ENCODE measurements around the gene CADPS.

The CADPS gene

GRCh38 chr3:62556121-62556815, 318.9 kb downstream of the CADPS start:
- DNase-seq (ENCODE audit: low spot score), result no peak

- DNase-seq (ENCODE audit: low spot score), result no peak
Observed at GRCh38 chr3:62554264-62554799, 320.9 kb downstream of the CADPS start.

GRCh38 chr3:62553811-62554210, 321.4 kb downstream of the CADPS start:
- no peak for DNase-seq (ENCODE audit: low spot score)

- DNase-seq (ENCODE audit: low spot score), result no peak
Observed at GRCh38 chr3:62551556-62551955, 323.7 kb downstream of the CADPS start.

- no peak for DNase-seq (ENCODE audit: low spot score)
Observed at GRCh38 chr3:62550439-62550838, 324.8 kb downstream of the CADPS start.

- DNase-seq (ENCODE audit: low spot score), result no peak
Observed at GRCh38 chr3:62548528-62549205, 326.5 kb downstream of the CADPS start.

GRCh38 chr3:62546266-62546665, 328.9 kb downstream of the CADPS start:
- no peak for DNase-seq (ENCODE audit: low spot score)

GRCh38 chr3:62542185-62542584, 333.0 kb downstream of the CADPS start:
- DNase-seq (ENCODE audit: low spot score), result no peak

GRCh38 chr3:62539762-62540161, 335.5 kb downstream of the CADPS start:
- no peak for DNase-seq (ENCODE audit: low spot score)

- no peak for DNase-seq (ENCODE audit: low spot score)
Observed at GRCh38 chr3:62538691-62539356, 336.4 kb downstream of the CADPS start.

GRCh38 chr3:62534326-62534725, 340.9 kb downstream of the CADPS start:
- DNase-seq (ENCODE audit: low spot score), result no peak

- DNase-seq (ENCODE audit: low spot score), result no peak
Observed at GRCh38 chr3:62532796-62533195, 342.4 kb downstream of the CADPS start.

GRCh38 chr3:62531981-62532380, 343.2 kb downstream of the CADPS start:
- no peak for DNase-seq (ENCODE audit: low spot score)

GRCh38 chr3:62531493-62531892, 343.7 kb downstream of the CADPS start:
- DNase-seq (ENCODE audit: low spot score), result no peak

- no peak for DNase-seq (ENCODE audit: low spot score)
Observed at GRCh38 chr3:62529230-62529629, 346.0 kb downstream of the CADPS start.

GRCh38 chr3:62527474-62527873, 347.7 kb downstream of the CADPS start:
- no peak for DNase-seq (ENCODE audit: low spot score)

- DNase-seq (ENCODE audit: low spot score), result no peak
Observed at GRCh38 chr3:62525281-62525680, 349.9 kb downstream of the CADPS start.

- DNase-seq (ENCODE audit: low spot score), result no peak
Observed at GRCh38 chr3:62523672-62524071, 351.5 kb downstream of the CADPS start.

- no peak for DNase-seq (ENCODE audit: low spot score)
Observed at GRCh38 chr3:62521464-62522105, 353.6 kb downstream of the CADPS start.

- DNase-seq (ENCODE audit: low spot score), result no peak
Observed at GRCh38 chr3:62503516-62503915, 371.7 kb downstream of the CADPS start.

- DNase-seq (ENCODE audit: low spot score), result no peak
Observed at GRCh38 chr3:62502315-62503300, 372.6 kb downstream of the CADPS start.

Data from left forelimb (tissue), 1 donor.